A673 (cell line): ENCODE data around the gene PLCG2. TPM values are rescaled to one million over a fixed set of nuclear protein-coding genes. Genes with fewer than 3 reads are reported as not detected.

Source experiments
- BruUV-seq: library from RNA; stranded (reverse); fragments of 400-500 nt; replicated peaks from 2 replicates; lab custom pipeline; 2021; lab: Mats Ljungman, UMichigan
- CTCF ChIA-PET: fragments of 300-600 bp; sonication (Branson Sonifier 250); formaldehyde crosslinking; loops from one replicate; lab custom pipeline; 2022; ENCODE audit warnings: antibody characterized with exemption; lab: Charles Lee
- POLR2A ChIA-PET: fragments of 300-600 bp; sonication (Branson Sonifier 250); formaldehyde crosslinking; loops from one replicate; lab custom pipeline; 2022; ENCODE audit warnings: antibody characterized with exemption; ENCODE audit not compliant: low non-redundant PET; lab: Charles Lee
- DNase-seq: peaks from one replicate; pipeline ENCODE4 v3.0.0-alpha.2; 2015; ENCODE audit warnings: low spot score
- H3K27ac ChIP-seq: fragments of 200-600 bp; sonication (generic); 2 replicates; pipeline ENCODE4 v1.5.1; 2016; ENCODE audit warnings: mixed run types, low read depth, mild to moderate bottlenecking, mixed read lengths, antibody characterized with exemption, low read length; ENCODE audit not compliant: poor library complexity, severe bottlenecking
- H3K27me3 ChIP-seq: fragments of 200-600 bp; sonication (generic); replicated peaks from 2 replicates; pipeline ENCODE4 v1.6.1; 2017; ENCODE audit warnings: mixed run types, low read depth, mild to moderate bottlenecking, mixed read lengths, antibody characterized with exemption, low read length; ENCODE audit not compliant: insufficient read depth, poor library complexity
- H3K36me3 ChIP-seq: fragments of 200-600 bp; sonication (generic); 2 replicates; pipeline ENCODE4 v1.6.1; 2016; ENCODE audit warnings: mixed run types, mild to moderate bottlenecking, mixed read lengths, antibody characterized with exemption, low read length; ENCODE audit not compliant: insufficient read depth, poor library complexity, severe bottlenecking
- H3K4me1 ChIP-seq: fragments of 200-600 bp; sonication (generic); 2 replicates; pipeline ENCODE4 v1.6.1; 2017; ENCODE audit warnings: mixed run types, mild to moderate bottlenecking, mixed read lengths, antibody characterized with exemption, low read length; ENCODE audit not compliant: insufficient read depth, poor library complexity, severe bottlenecking
- H3K4me3 ChIP-seq: fragments of 200-600 bp; sonication (generic); 2 replicates; pipeline ENCODE4 v1.5.1; 2016; ENCODE audit warnings: low read depth, mixed run types, mild to moderate bottlenecking, mixed read lengths, low read length; ENCODE audit not compliant: poor library complexity, severe bottlenecking
- H3K9me3 ChIP-seq: fragments of 200-600 bp; sonication (generic); 2 replicates; pipeline ENCODE4 v1.6.1; 2016; ENCODE audit warnings: mixed run types, low read depth, mild to moderate bottlenecking, mixed read lengths, antibody characterized with exemption, low read length; ENCODE audit not compliant: poor library complexity, severe bottlenecking
- CTCF ChIP-seq: fragments of 300-800, 200-600 bp; sonication (generic); conservative IDR thresholded peaks from 2 replicates; pipeline ENCODE4 v1.5.1; 2017; ENCODE audit warnings: low read depth, mild to moderate bottlenecking, antibody characterized with exemption, low read length, moderate library complexity, mixed read lengths
- EZH2 ChIP-seq: fragments of 200-600 bp; sonication (generic); IDR thresholded peaks from 2 replicates; pipeline ENCODE4 v1.6.1; 2017; ENCODE audit warnings: borderline replicate concordance, low read depth, mild to moderate bottlenecking, mixed read lengths, antibody characterized with exemption, low read length; ENCODE audit not compliant: poor library complexity, severe bottlenecking
- intact Hi-C: fragments of 100-400 bp; cut with micrococcal nuclease; formaldehyde crosslinking; loops from one replicate; pipeline ENCODE4 v1.10.0; 2022; ENCODE audit not compliant: unreplicated experiment
- total RNA-seq: library from RNA; stranded (reverse); gene quantifications from 2 replicates; pipeline ENCODE4 v1.2.3, GENCODE V29; 2021

The PLCG2 gene
- total RNA-seq, 1 experiment from 2014 or later, result 9.6 TPM

DNA sequence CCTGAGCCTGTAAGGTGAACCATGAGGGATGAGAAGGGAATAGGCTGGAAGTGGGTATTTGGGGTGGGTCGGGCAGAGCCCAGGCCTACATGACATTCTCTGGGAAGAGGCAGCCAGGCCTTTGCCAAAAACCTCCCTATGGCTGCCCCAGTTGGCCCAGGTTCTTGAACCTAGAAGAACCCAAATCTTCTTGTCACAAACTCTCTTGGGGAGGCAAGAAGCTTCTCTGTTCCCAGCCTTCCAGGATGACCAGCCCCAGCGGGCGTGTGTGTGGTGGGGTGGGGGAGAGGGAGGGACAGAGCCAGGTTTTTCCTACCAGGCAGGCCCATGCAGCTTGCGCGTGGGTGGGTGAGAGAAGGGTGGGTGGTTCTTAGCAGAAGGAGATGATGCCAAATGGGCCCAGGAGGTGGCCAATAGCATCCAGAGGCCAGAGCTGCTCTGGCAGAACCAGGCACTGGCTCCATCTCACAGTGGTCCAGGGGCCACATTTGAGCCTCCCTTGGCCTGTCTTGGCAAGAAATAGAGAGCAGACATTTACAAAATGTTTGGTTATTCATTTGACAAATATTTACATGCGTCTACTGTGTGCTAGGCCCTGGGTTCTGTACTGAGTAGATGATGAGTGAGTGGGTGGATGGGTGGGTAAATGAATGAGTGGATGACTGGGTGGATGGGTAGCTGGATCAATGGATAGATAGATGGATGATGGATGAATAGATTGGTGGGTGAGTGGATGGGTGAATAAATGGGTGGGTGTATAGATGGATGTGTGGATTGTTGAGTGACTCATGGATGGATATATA is 44.3 kb upstream of the PLCG2 start:
- Histone ChIP-seq H3K4me1 (peaks cover 9% of the 10 kb centered on the region), H3K27ac (no peak overlapping the region), H3K4me3 (no peak overlapping the region), H3K9me3 (no peaks in the 10 kb centered on the region), H3K36me3 (no peaks in the 10 kb centered on the region), H3K27me3 (no peaks in the 10 kb centered on the region)
- CTCF ChIA-PET, result interaction anchor here (0.6 kb wide), 2 partner anchors 538 to 608 kb away, joined by 4 to 5 read pairs; no protein-coding TSS in a partner anchor
- POLR2A ChIA-PET, result no interaction called here
- TF ChIP-seq EZH2 (no peak), CTCF (no peak)
- DNase-seq, result no peak
- intact Hi-C loops, result loop anchor here (5.0 to 10.0 kb wide), 3 partner anchors 333 to 730 kb away; partner anchors contain the start of genes ATMIN, CENPN and CMC2
- no TSS peak for BruUV-seq

DNA sequence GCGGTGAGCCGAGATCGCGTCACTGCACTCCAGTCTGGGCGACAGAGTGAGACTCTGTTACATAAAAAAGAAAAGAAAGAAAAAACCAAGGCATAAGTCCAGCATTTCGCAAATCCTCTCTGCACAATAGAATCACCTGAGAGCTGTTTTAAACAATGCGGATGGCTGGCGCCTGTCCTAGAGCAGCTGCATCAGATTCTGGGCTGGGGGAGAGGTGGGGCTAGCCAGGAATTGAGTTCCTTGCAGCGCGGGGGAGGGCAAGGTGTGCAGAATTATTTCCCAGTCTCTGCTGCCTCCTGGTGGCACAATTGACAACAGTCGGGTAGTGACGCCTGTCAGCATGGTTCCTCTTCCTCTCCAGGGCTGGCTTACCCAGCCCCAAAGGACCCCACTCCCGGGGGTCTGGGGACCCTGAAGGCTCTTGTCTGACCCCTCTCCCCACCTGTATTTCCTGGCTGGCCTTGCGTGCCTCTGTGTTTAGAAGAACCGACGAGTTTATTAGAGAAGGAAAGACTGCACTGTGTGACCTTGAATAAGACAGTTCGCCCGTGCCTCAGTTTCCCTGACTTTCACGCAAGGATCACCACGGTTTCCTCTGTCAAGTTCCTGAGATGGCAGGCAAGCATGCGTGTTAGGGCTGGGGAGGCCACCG is 41.1 kb upstream of the PLCG2 start:
- Histone ChIP-seq H3K9me3 (no peaks in the 10 kb centered on the region), H3K4me1 (no peaks in the 10 kb centered on the region), H3K4me3 (no peak overlapping the region), H3K36me3 (no peaks in the 10 kb centered on the region), H3K27ac (no peak overlapping the region), H3K27me3 (no peaks in the 10 kb centered on the region)
- ChIA-PET CTCF (no interaction called here), POLR2A (no interaction called here)
- BruUV-seq, result no TSS peak
- intact Hi-C loops, result loop anchor here (2.0 to 10.0 kb wide), 4 partner anchors 336 to 733 kb away; partner anchors contain the start of genes ATMIN, CENPN and CMC2
- peak; percentile 90 for TF ChIP-seq CTCF
- TF ChIP-seq EZH2, result no peak
- peak; percentile 79 for DNase-seq

DNA sequence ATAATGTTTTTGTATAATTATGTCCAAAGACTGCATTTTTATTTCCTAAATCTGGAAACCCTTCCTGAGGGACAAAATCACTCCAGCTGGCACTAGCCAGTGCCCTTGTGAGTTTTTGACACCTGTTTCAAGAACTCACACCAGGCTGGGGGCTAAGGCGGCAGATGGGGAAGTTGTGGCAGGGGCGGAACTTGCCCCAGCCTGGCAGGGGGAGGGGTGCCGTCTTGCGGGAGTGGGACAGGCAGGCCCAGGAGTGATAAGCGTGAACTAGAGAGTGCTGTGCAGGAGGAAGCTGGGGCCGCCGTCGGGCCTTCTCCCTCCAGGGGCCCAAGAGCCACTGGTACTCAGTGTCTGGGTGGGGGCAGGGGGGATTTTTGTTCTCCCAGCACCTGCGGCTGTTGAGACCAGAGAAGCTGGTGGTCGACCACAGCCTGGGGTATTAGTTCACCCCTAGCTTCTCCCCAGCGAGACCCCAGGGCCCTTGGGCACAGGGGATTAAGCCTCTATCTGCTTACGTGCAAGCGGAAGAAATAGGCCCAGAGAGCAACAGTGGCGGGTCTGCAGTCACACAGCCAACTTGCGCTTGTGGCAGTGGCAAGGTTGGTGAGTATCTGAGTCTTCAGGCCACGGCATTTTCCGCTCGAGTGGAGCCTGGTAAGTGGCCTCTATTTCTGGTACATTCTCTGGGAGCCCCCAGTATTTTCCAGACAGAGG is 40.2 kb upstream of the PLCG2 start:
- BruUV-seq, result no TSS peak
- Histone ChIP-seq H3K4me3 (no peak overlapping the region), H3K27ac (no peak overlapping the region), H3K4me1 (no peaks in the 10 kb centered on the region), H3K27me3 (no peaks in the 10 kb centered on the region), H3K36me3 (no peaks in the 10 kb centered on the region), H3K9me3 (no peaks in the 10 kb centered on the region)
- POLR2A ChIA-PET, result no interaction called here
- CTCF ChIA-PET, result no interaction called here
- TF ChIP-seq CTCF (no peak), EZH2 (no peak)
- intact Hi-C loops, result loop anchor here (2.0 to 10.0 kb wide), 4 partner anchors 337 to 734 kb away; partner anchors contain the start of genes ATMIN, CENPN and CMC2
- no peak for DNase-seq
